Thyroid gland (tissue), 4 donors: ENCODE data around the gene SYAP1.

Experiments used
- POLR2A ChIP-seq, 2 donors: fragments of 450-650 bp; IDR thresholded peaks; one replicate each; pipeline ENCODE4 v1.6.1; 2017; ENCODE audit warnings: antibody characterized with exemption in 2 of 2, mild to moderate bottlenecking in 2 of 2, moderate library complexity in 1 of 2
- TF ChIP-seq, protein P1 (sequence below), 6 experiments: fragments of 200-600 bp in 3 of 6; fragments of 450-650 bp in 3 of 6; sonication (generic) in 3 of 6; IDR thresholded peaks; one replicate each; pipeline ENCODE4 v1.5.1; 2016 to 2019; ENCODE audit warnings: antibody characterized with exemption in 6 of 6, mild to moderate bottlenecking in 2 of 6, inconsistent platforms in 1 of 6, moderate library complexity in 1 of 6

DNA sequence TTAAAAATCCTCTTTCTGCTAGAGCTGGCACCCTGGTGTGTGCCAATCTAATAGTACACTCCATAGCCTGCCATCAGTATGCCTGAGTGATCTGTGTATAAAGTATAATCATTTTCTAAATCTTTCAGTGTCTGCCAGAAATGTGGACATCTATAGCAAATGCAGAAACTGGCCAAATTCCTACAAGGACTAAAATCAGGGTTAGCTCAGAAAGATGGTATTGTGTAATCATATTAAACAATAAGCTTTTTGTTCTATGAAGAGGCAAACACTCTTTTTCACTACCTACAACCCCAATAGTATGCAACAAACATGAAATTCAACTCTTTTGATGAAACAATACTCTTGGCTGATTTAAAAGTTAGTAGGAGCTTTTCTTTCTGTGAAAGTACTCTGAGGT lies 59.1 kb downstream of the SYAP1 start:
- TF ChIP-seq, protein P1, sequence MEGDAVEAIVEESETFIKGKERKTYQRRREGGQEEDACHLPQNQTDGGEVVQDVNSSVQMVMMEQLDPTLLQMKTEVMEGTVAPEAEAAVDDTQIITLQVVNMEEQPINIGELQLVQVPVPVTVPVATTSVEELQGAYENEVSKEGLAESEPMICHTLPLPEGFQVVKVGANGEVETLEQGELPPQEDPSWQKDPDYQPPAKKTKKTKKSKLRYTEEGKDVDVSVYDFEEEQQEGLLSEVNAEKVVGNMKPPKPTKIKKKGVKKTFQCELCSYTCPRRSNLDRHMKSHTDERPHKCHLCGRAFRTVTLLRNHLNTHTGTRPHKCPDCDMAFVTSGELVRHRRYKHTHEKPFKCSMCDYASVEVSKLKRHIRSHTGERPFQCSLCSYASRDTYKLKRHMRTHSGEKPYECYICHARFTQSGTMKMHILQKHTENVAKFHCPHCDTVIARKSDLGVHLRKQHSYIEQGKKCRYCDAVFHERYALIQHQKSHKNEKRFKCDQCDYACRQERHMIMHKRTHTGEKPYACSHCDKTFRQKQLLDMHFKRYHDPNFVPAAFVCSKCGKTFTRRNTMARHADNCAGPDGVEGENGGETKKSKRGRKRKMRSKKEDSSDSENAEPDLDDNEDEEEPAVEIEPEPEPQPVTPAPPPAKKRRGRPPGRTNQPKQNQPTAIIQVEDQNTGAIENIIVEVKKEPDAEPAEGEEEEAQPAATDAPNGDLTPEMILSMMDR (IDR thresholded peaks at IDR 0.05): no peak
- no peak for TF ChIP-seq POLR2A (IDR thresholded peaks at IDR 0.05)
